ENCODE data around the gene FGD2. TPM values are rescaled to one million over a fixed set of nuclear protein-coding genes. Genes with fewer than 3 reads are reported as not detected.

FGD2 gene
- total RNA-seq, 1 donor from 2014 or later, result not detected

DNA sequence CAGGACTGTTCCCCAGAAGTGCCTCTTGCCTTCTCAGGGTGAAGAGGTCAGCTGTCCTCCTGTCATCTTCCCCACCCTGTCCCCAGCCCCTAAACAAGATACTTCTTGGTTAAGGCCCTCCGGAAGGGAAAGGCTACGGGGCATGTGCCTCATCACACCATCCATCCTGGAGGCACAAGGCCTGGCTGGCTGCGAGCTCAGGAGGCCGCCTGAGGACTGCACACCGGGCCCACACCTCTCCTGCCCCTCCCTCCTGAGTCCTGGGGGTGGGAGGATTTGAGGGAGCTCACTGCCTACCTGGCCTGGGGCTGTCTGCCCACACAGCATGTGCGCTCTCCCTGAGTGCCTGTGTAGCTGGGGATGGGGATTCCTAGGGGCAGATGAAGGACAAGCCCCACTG, 41.1 kb upstream of the FGD2 start:
- H3K4me1 Mint-ChIP-seq, result peaks cover 16% of the 10 kb centered on the region
- no peaks in the 10 kb centered on the region for H3K27me3 Mint-ChIP-seq (ENCODE audit: low read depth)
- H3K36me3 Mint-ChIP-seq, result peaks cover 23% of the 10 kb centered on the region
- H3K27ac Mint-ChIP-seq, result peak overlapping the region; percentile 64
- no peak overlapping the region for H3K4me3 Mint-ChIP-seq
- H3K9me3 Mint-ChIP-seq, result no peaks in the 10 kb centered on the region
- no peak for TF ChIP-seq CTCF (IDR thresholded peaks at IDR 0.05; ENCODE audit: unreplicated experiment)
- no peak for DNase-seq (ENCODE audit: low spot score in 2 of 2, unreplicated experiment in 2 of 2)

- no peak for TF ChIP-seq CTCF (IDR thresholded peaks at IDR 0.05; ENCODE audit: unreplicated experiment)
- Mint-ChIP-seq H3K27me3 (ENCODE audit: low read depth) (no peaks in the 10 kb centered on the region), H3K4me1 (peaks cover 16% of the 10 kb centered on the region), H3K4me3 (no peak overlapping the region), H3K27ac (peak overlapping the region; percentile 64), H3K9me3 (no peaks in the 10 kb centered on the region), H3K36me3 (peaks cover 25% of the 10 kb centered on the region)
- DNase-seq (ENCODE audit: low spot score in 2 of 2, unreplicated experiment in 2 of 2), result no peak
These were observed 40.5 kb upstream of the FGD2 start for GRCh38 chr6:36964908-36965307.

- H3K4me1 Mint-ChIP-seq, result peaks cover 13% of the 10 kb centered on the region
- TF ChIP-seq CTCF (IDR thresholded peaks at IDR 0.05; ENCODE audit: unreplicated experiment), result no peak
- no peak overlapping the region for H3K4me3 Mint-ChIP-seq
- H3K9me3 Mint-ChIP-seq, result no peaks in the 10 kb centered on the region
- H3K27me3 Mint-ChIP-seq (ENCODE audit: low read depth), result no peaks in the 10 kb centered on the region
- H3K27ac Mint-ChIP-seq, result no peak overlapping the region
- peaks cover 35% of the 10 kb centered on the region for H3K36me3 Mint-ChIP-seq
- DNase-seq (ENCODE audit: low spot score in 2 of 2, unreplicated experiment in 2 of 2), result no peak
These were observed 38.2 kb upstream of the FGD2 start for GRCh38 chr6:36967301-36967700.

DNA sequence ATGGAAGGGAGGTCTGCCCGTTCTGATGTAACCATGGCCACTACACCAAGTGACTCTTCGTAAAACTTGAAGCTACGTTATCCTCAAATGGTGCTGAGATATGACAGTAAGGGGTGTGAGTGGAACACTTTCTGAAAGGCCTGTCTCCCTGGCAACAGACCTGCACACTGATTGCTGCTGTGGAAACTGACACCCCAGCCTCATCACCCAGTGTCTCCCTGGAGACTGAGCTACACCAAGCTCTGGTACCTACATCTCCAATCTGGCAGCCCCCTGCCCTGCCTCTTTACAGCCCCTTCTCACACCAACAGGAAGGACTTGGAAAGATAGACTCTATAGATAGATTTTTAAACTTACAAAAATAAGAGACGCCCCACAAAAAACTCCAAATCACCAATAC, 37.7 kb upstream of the FGD2 start:
- TF ChIP-seq CTCF (IDR thresholded peaks at IDR 0.05; ENCODE audit: unreplicated experiment), result no peak
- Mint-ChIP-seq H3K4me3 (no peak overlapping the region), H3K9me3 (no peaks in the 10 kb centered on the region), H3K4me1 (peaks cover 13% of the 10 kb centered on the region), H3K27me3 (ENCODE audit: low read depth) (no peaks in the 10 kb centered on the region), H3K36me3 (peaks cover 40% of the 10 kb centered on the region), H3K27ac (no peak overlapping the region)
- no peak for DNase-seq (ENCODE audit: low spot score in 2 of 2, unreplicated experiment in 2 of 2)

DNA sequence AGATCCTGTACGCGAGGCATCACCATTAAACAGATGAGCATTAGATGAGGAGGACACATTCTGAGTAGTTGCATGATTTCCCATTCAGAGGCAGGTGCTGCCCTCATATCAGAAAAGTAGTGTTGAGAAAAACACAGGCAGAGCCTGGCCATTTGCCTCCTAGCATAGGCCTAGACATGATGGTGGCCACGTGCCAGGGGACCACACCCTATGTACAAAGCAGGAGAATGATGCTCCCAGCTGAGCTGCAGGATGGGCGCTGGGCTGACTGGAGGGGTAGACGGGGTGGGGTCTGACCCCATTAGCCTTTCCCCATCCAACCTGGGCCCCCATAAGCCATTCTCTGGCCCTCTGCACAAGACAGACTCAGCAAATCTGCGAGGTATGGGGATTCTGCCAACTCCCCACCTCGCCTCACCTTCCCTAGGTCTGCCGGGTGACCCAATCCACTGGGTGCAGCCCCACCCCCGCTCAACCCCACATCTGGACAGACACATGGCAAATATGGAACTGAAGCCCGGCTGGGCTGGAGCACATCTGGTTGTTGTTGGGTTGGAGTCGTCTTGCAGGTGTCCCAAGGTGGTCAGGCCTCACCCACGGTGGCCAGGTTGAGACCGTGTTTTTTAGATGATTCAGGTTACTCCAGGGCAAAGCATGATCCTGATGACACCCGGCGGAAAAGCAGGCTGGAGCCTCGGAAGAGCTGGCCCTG, 37.0 kb upstream of the FGD2 start:
- no peak overlapping the region for H3K4me3 Mint-ChIP-seq
- H3K9me3 Mint-ChIP-seq, result no peaks in the 10 kb centered on the region
- H3K27me3 Mint-ChIP-seq (ENCODE audit: low read depth), result no peaks in the 10 kb centered on the region
- no peak for TF ChIP-seq CTCF (IDR thresholded peaks at IDR 0.05; ENCODE audit: unreplicated experiment)
- H3K36me3 Mint-ChIP-seq, result peaks cover 41% of the 10 kb centered on the region
- H3K27ac Mint-ChIP-seq, result no peak overlapping the region
- DNase-seq (ENCODE audit: low spot score in 2 of 2, unreplicated experiment in 2 of 2), result no peak
- peaks cover 13% of the 10 kb centered on the region for H3K4me1 Mint-ChIP-seq
